WI38 (cell line): ENCODE data around the gene ATCAY.

ENCODE experiments used
- H3K4me3 ChIP-seq: 2 replicates; pipeline ENCODE4 v1.5.1; 2011; ENCODE audit warnings: low read depth, mild to moderate bottlenecking, control low read depth, low read length
- TF ChIP-seq, protein P1 (sequence below): IDR thresholded peaks from 2 replicates; pipeline ENCODE4 v1.5.1; 2012; ENCODE audit warnings: low read depth, mild to moderate bottlenecking, control low read depth, low read length

Gene ATCAY

DNA sequence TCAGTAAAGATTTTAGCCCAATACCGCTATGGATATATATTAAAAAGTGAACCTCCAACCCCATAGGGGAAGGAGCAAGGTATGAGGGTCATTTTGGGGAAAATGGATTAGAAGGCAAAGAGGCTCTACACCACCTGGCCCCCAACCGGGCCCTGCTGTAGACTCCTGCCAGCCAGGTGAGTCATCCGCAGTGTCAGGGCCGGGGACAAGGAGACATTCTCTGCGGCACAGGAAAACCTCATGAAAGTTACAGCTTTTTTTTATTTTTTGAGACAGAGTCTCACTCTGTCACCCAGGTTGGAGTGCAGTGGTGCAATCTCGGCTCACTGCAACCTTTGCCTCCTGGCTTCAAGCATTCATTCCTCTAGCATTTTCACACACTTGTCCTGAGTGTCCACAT, 43.6 kb upstream of the ATCAY start:
- TF ChIP-seq, protein P1, sequence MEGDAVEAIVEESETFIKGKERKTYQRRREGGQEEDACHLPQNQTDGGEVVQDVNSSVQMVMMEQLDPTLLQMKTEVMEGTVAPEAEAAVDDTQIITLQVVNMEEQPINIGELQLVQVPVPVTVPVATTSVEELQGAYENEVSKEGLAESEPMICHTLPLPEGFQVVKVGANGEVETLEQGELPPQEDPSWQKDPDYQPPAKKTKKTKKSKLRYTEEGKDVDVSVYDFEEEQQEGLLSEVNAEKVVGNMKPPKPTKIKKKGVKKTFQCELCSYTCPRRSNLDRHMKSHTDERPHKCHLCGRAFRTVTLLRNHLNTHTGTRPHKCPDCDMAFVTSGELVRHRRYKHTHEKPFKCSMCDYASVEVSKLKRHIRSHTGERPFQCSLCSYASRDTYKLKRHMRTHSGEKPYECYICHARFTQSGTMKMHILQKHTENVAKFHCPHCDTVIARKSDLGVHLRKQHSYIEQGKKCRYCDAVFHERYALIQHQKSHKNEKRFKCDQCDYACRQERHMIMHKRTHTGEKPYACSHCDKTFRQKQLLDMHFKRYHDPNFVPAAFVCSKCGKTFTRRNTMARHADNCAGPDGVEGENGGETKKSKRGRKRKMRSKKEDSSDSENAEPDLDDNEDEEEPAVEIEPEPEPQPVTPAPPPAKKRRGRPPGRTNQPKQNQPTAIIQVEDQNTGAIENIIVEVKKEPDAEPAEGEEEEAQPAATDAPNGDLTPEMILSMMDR = no peak
- no peak overlapping the region for H3K4me3 ChIP-seq

DNA sequence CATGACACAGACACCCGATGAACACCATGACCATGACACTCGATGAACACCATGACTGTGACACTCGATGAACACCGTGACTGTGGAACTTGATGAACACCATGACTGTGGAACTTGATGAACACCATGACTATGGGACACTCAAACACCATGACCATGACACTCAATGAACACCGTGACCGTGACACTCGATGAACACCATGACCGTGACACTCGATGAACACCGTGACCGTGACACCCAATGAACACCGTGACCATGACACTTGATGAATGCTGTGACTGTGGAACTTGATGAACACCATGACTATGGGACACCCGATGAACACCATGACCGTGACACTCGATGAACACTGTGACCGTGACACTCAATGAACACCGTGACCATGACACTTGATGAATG, 43.2 kb upstream of the ATCAY start:
- H3K4me3 ChIP-seq = no peak overlapping the region
- TF ChIP-seq, protein P1 = no peak

DNA sequence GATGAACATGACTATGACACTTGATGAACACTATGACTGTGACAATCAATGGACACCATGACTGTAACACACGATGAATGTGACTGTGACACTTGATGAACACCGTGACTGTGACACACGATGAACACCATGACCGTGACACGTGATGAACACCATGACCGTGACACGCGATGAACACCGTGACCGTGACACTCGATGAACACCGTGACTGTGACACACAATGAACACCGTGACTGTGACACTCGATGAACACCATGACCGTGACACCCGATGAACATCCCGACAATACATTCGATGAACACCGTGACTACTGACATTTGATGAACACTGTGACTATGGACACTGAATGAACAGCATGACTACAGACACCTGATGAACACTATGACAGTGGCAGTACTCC, 42.6 kb upstream of the ATCAY start:
- no peak overlapping the region for H3K4me3 ChIP-seq
- TF ChIP-seq, protein P1 = no peak

DNA sequence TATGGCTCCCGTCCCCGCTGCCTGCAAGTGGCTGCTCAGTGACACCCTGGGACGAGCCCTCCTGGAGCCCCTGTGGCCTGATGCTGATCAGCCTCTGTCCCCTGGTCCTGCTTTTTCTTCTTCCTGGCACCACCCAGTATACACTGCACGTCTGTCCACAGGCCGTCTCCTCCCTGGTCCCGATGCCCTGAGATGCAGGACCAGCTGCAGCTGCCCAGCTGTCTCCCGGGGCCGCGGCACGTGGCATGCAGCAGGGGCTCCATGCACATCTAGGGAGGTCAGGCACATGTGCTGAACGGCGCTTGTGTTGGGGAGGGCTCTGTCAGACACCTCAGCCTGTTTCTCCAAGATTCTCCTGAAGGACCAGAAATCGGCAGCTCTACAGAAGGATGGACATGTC, 41.8 kb upstream of the ATCAY start:
- TF ChIP-seq, protein P1 = no peak
- no peak overlapping the region for H3K4me3 ChIP-seq

DNA sequence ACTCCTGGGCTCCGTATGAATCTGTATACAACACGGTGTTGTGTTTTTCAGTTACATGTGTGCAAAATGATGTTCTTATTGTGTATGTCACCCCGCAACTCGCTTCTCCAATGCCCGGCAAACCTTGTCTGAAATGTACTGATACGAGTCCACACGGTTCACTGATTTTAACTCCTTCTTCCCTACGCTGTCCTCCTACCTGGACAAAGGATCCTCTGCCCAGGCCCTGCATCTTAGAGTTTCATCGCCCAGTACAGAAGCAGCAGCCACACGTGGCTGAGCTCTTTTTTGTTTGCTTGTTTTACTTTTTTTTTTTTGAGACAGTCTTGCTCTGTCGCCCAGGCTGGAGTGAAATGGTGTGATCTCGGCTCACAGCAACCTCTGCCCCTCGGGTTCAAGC, 40.5 kb upstream of the ATCAY start:
- TF ChIP-seq, protein P1 = no peak
- H3K4me3 ChIP-seq = no peak overlapping the region

DNA sequence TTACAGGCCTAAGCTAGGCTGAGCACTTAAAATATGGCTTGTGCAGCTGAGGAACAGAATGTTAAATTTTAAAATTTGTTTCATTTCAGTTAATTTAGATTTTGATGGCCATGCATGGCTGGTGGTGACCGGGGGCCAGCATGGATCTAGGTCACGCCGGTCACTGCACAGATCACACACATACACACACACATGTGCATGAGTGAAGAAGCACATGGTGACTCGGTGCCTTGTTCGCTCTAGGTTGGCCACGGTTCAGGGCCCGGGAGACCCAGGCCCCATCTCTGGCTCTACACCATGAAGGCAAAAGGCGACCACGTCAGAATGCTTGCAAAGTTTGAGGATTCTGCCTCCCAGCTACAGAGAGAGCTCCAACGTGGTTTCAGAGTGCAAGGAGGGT, 39.7 kb upstream of the ATCAY start:
- TF ChIP-seq, protein P1 = no peak
- no peak overlapping the region for H3K4me3 ChIP-seq

DNA sequence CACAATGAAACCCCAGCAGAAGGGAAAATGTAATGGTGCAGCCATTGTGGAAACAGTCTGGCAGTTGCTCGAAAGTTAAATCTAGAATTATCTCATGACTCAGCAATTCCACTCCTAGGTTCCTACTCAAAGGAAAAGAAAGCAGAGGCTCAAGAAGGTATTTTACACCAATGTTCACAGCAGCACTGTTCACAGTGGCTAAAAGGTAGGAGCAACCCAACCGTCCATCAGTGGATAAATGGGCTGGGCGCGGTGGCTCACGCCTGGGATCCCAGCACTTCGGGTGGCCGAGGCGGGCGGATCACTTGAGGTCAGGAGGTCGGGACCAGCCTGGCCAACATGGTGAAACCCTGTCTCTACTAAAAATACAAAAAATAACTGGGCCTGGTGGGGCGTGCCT, 37.5 kb upstream of the ATCAY start:
- H3K4me3 ChIP-seq = no peak overlapping the region
- TF ChIP-seq, protein P1 = no peak
